H9 (cell line): ENCODE results near the gene GRIP2. TPM values are rescaled to one million over a fixed set of nuclear protein-coding genes. Genes with fewer than 3 reads are reported as not detected.

ENCODE experiments used
- DNase-seq: peaks from one replicate; pipeline ENCODE4 v3.0.0-alpha.2; 2017
- H2AFZ ChIP-seq: one replicate; pipeline ENCODE4 v1.6.1; 2013; ENCODE audit warnings: mild to moderate bottlenecking, low read length, control low read depth, moderate library complexity
- H2AK5ac ChIP-seq: 2 replicates; pipeline ENCODE4 v1.6.1; 2013; ENCODE audit warnings: low read length, control low read depth, mixed read lengths; ENCODE audit not compliant: insufficient read length
- H2BK120ac ChIP-seq: one replicate; pipeline ENCODE4 v1.6.1; 2013; ENCODE audit warnings: low read depth, mild to moderate bottlenecking, low read length, control low read depth, inconsistent platforms; ENCODE audit not compliant: poor library complexity, severe bottlenecking
- H2BK12ac ChIP-seq: 2 replicates; pipeline ENCODE4 v1.6.1; 2013; ENCODE audit warnings: low read length, control low read depth, mixed read lengths, low read depth; ENCODE audit not compliant: insufficient read length
- H2BK15ac ChIP-seq: 2 replicates; pipeline ENCODE4 v1.6.1; 2013; ENCODE audit warnings: low read depth, low read length, control low read depth
- H2BK20ac ChIP-seq: one replicate; pipeline ENCODE4 v1.6.1; 2013; ENCODE audit warnings: low read depth, mild to moderate bottlenecking, low read length, control low read depth, inconsistent platforms; ENCODE audit not compliant: poor library complexity, severe bottlenecking
- H2BK5ac ChIP-seq: 2 replicates; pipeline ENCODE4 v1.6.1; 2013; ENCODE audit warnings: low read length, control low read depth, mixed read lengths; ENCODE audit not compliant: insufficient read length
- H3K14ac ChIP-seq: 2 replicates; pipeline ENCODE4 v1.6.1; 2013; ENCODE audit warnings: low read length, control low read depth; ENCODE audit not compliant: insufficient read depth
- H3K18ac ChIP-seq: 2 replicates; pipeline ENCODE4 v1.6.1; 2013; ENCODE audit warnings: low read depth, mild to moderate bottlenecking, mixed read lengths, low read length, control low read depth; ENCODE audit not compliant: insufficient read length
- H3K23ac ChIP-seq: 2 replicates; pipeline ENCODE4 v1.6.1; 2013; ENCODE audit warnings: low read length, control low read depth, mixed read lengths, low read depth; ENCODE audit not compliant: insufficient read length
- H3K23me2 ChIP-seq: 2 replicates; pipeline ENCODE4 v1.6.1; 2013; ENCODE audit warnings: low read depth, mild to moderate bottlenecking, mixed read lengths, low read length, control low read depth; ENCODE audit not compliant: insufficient read length, poor library complexity, severe bottlenecking
- H3K27ac ChIP-seq: 2 replicates; pipeline ENCODE4 v1.5.1; 2013; ENCODE audit warnings: low read length, control low read depth, mixed read lengths, low read depth; ENCODE audit not compliant: insufficient read length
- H3K27me3 ChIP-seq: 2 replicates; pipeline ENCODE4 v1.6.1; 2013; ENCODE audit warnings: low read length, control low read depth, inconsistent platforms; ENCODE audit not compliant: insufficient read depth
- H3K4ac ChIP-seq: 2 replicates; pipeline ENCODE4 v1.6.1; 2013; ENCODE audit warnings: low read depth, mild to moderate bottlenecking, control low read depth, inconsistent platforms, low read length, moderate library complexity
- H3K4me1 ChIP-seq: 2 replicates; pipeline ENCODE4 v1.6.1; 2013; ENCODE audit warnings: low read length, control low read depth, inconsistent platforms; ENCODE audit not compliant: insufficient read depth
- H3K4me2 ChIP-seq: 2 replicates; pipeline ENCODE4 v1.6.1; 2013; ENCODE audit warnings: low read length, control low read depth, mixed read lengths; ENCODE audit not compliant: insufficient read length, insufficient read depth
- H3K56ac ChIP-seq: 2 replicates; pipeline ENCODE4 v1.6.1; 2013; ENCODE audit warnings: low read depth, mild to moderate bottlenecking, mixed read lengths, low read length, control low read depth; ENCODE audit not compliant: insufficient read length
- H3K79me1 ChIP-seq: 2 replicates; pipeline ENCODE4 v1.6.1; 2013; ENCODE audit warnings: low read depth, mild to moderate bottlenecking, moderate library complexity, low read length, control low read depth, inconsistent platforms; ENCODE audit not compliant: insufficient read depth, poor library complexity, severe bottlenecking
- H3K79me2 ChIP-seq: 2 replicates; pipeline ENCODE4 v1.6.1; 2013; ENCODE audit warnings: low read length, control low read depth, inconsistent platforms; ENCODE audit not compliant: insufficient read depth
- H3K9ac ChIP-seq: 2 replicates; pipeline ENCODE4 v1.6.1; 2013; ENCODE audit warnings: low read length, control low read depth, mixed read lengths; ENCODE audit not compliant: insufficient read length; ENCODE audit errors: extremely low read depth
- H3K9me3 ChIP-seq: one replicate; pipeline ENCODE4 v1.6.1; 2013; ENCODE audit warnings: low read depth, low read length, inconsistent platforms; ENCODE audit not compliant: control insufficient read depth
- H3T11ph ChIP-seq: one replicate; pipeline ENCODE4 v1.6.1; 2013; ENCODE audit warnings: mild to moderate bottlenecking, low read length, control low read depth, inconsistent platforms
- H4K20me1 ChIP-seq: one replicate; pipeline ENCODE4 v1.6.1; 2013; ENCODE audit not compliant: control insufficient read depth, insufficient read length, insufficient read depth
- H4K5ac ChIP-seq: 2 replicates; pipeline ENCODE4 v1.6.1; 2013; ENCODE audit warnings: low read depth, mild to moderate bottlenecking, mixed read lengths, low read length, control low read depth; ENCODE audit not compliant: insufficient read length
- H4K8ac ChIP-seq: replicated peaks from 2 replicates; pipeline ENCODE4 v1.6.1; 2013; ENCODE audit warnings: low read length, control low read depth, mixed read lengths, low read depth; ENCODE audit not compliant: insufficient read length
- H4K91ac ChIP-seq: 2 replicates; pipeline ENCODE4 v1.6.1; 2013; ENCODE audit warnings: low read depth, mild to moderate bottlenecking, moderate library complexity, mixed read lengths, low read length, control low read depth; ENCODE audit not compliant: insufficient read length
- H3K27ac Mint-ChIP-seq, 3 experiments: 2 replicates in 2 of 3; 3 replicates in 1 of 3; pipeline ENCODE4 v1.8.0; 2020 to 2021; ENCODE audit warnings: mixed read lengths in 3 of 3, mild to moderate bottlenecking in 1 of 3, moderate library complexity in 1 of 3
- H3K27me3 Mint-ChIP-seq: 2 replicates; pipeline ENCODE4 v1.8.0; 2021; ENCODE audit warnings: low read depth, mild to moderate bottlenecking, moderate library complexity, mixed read lengths
- H3K36me3 Mint-ChIP-seq, 3 experiments: 2 replicates in 2 of 3; 3 replicates in 1 of 3; pipeline ENCODE4 v1.8.0; 2020 to 2021; ENCODE audit warnings: low read depth in 3 of 3, mixed read lengths in 3 of 3; ENCODE audit not compliant: insufficient read depth in 1 of 3
- H3K4me1 Mint-ChIP-seq, 2 experiments: 2 replicates each; pipeline ENCODE4 v1.8.0; 2020; ENCODE audit warnings: mixed read lengths in 2 of 2
- H3K4me3 Mint-ChIP-seq, 2 experiments: 2 replicates in 1 of 2; 3 replicates in 1 of 2; pipeline ENCODE4 v1.8.0; 2020 to 2021; ENCODE audit warnings: mild to moderate bottlenecking in 2 of 2, mixed read lengths in 2 of 2, moderate library complexity in 1 of 2
- H3K9me3 Mint-ChIP-seq, 2 experiments: 2 replicates in 1 of 2; 3 replicates in 1 of 2; pipeline ENCODE4 v1.8.0; 2020; ENCODE audit warnings: mild to moderate bottlenecking in 2 of 2, mixed read lengths in 2 of 2, moderate library complexity in 1 of 2
- CTCF ChIP-seq: fragments of 200-600 bp; sonication (generic); conservative IDR thresholded peaks from 3 replicates; pipeline ENCODE4 v1.8.0; 2021; ENCODE audit warnings: antibody characterized with exemption, mild to moderate bottlenecking
- WGBS: extraction: QIAGEN DNeasy Blood & Tissue Kit; methylation state at CpG from one replicate; pipeline ENCODE4 v1.1.7; 2013; ENCODE audit warnings: missing lambda C conversion rate, low lambda C conversion rate, mixed read lengths; ENCODE audit not compliant: insufficient read length; ENCODE audit errors: extremely low coverage; 5-methylcytosine and 5-hydroxymethylcytosine counted together
- total RNA-seq: library from RNA; stranded (reverse); gene quantifications from 2 replicates; pipeline ENCODE4 v1.2.1, GENCODE V29; 2021

Gene GRIP2
- total RNA-seq, 1 experiment from 2014 or later: 3.1 TPM

GRCh38 chr3:14518893-14519292, 21.2 kb downstream of the GRIP2 start:
- no peak overlapping the region for H3K9ac ChIP-seq
- H3K27me3 Mint-ChIP-seq: no peaks in the 10 kb centered on the region; the same call in none of the 2 replicates
- H2BK12ac ChIP-seq: no peak overlapping the region
- H3K4me1 Mint-ChIP-seq: peaks cover 3 to 13% of the 10 kb centered on the region in 2 experiments; a peak in 3 of 4 replicates
- H4K91ac ChIP-seq: no peak overlapping the region
- no peak overlapping the region for H3K4me3 Mint-ChIP-seq
- no peaks in the 10 kb centered on the region for H4K20me1 ChIP-seq
- H3K23me2 ChIP-seq: no peaks in the 10 kb centered on the region
- peak; percentile 10 for DNase-seq
- no peaks in the 10 kb centered on the region for H3K79me1 ChIP-seq
- TF ChIP-seq CTCF: no peak
- H3K9me3 Mint-ChIP-seq: no peaks in the 10 kb centered on the region
- no peak overlapping the region for H3K14ac ChIP-seq
- no peak overlapping the region for H2BK120ac ChIP-seq
- no peak overlapping the region for H3K56ac ChIP-seq
- no peak overlapping the region for H3K4ac ChIP-seq
- H2AK5ac ChIP-seq: no peak overlapping the region
- no peak overlapping the region for H4K5ac ChIP-seq
- no peaks in the 10 kb centered on the region for H3K27me3 ChIP-seq
- no peak overlapping the region for H3K18ac ChIP-seq
- no peak overlapping the region for H3K4me2 ChIP-seq
- no peak overlapping the region for H4K8ac ChIP-seq
- H2BK20ac ChIP-seq: no peak overlapping the region
- WGBS: no CpG with 5 or more reads among the region's 11 CpGs
- no peak overlapping the region for H2BK5ac ChIP-seq
- H3K79me2 ChIP-seq: no peaks in the 10 kb centered on the region
- H3K27ac Mint-ChIP-seq: 0 out of 7 replicates have a peak overlapping the region, but pooled peaks of 1 of the 3 experiments have one; percentile 39
- no peak overlapping the region for H3K23ac ChIP-seq
- H3K9me3 ChIP-seq: no peaks in the 10 kb centered on the region
- no peak overlapping the region for H3K27ac ChIP-seq
- H3T11ph ChIP-seq: no peak overlapping the region
- no peaks in the 10 kb centered on the region for H3K4me1 ChIP-seq
- no peak overlapping the region for H2BK15ac ChIP-seq
- H3K36me3 Mint-ChIP-seq: no peaks in the 10 kb centered on the region; a peak in 1 of 7 replicates
- H2AFZ ChIP-seq: no peak overlapping the region
